Measurements from ENCODE around the gene LCN6.
"Not testable (repeated sequence)": the region's sequence is repeated elsewhere in the genome, so short reads cannot be mapped to it uniquely, and the experiment has no call there.

DNA sequence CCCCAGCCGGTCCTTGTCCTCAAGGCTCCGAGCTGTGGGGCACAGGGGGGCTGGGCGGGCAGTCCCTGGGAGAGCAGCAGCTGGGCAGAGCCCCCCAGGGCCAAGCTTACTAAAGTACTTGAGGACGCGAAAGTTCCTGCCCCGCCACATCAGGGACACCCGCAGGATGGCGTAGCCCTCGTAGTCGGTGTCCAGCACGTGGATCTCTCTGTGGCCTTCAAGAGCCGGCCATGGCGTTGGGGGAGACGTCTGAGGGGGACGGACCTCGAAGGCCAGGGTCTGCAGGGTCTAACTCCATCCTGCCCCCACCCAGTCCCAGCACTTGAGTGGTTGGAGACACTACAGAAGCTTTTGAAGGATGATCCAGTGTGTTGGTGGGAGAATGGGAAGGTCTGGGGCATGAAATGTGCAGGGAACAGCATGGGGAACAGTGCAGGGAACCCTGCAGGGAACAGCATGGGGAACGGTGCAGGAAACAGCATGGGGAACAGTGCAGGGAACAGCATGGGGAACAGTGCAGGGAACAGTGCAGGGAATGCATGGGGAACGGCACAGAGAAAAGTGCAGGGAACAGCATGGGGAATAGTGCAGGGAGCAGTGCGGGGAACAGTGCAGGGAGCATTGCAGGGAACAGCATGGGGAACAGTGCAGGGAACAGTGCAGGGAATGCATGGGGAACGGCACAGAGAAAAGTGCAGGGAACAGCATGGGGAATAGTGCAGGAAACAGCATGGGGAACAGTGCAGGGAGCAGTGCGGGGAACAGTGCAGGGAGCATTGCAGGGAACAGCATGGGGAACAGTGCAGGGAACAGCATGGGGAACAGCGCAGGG, 7.2 kb upstream of the LCN6 start:
- TF ChIP-seq, protein P1, sequence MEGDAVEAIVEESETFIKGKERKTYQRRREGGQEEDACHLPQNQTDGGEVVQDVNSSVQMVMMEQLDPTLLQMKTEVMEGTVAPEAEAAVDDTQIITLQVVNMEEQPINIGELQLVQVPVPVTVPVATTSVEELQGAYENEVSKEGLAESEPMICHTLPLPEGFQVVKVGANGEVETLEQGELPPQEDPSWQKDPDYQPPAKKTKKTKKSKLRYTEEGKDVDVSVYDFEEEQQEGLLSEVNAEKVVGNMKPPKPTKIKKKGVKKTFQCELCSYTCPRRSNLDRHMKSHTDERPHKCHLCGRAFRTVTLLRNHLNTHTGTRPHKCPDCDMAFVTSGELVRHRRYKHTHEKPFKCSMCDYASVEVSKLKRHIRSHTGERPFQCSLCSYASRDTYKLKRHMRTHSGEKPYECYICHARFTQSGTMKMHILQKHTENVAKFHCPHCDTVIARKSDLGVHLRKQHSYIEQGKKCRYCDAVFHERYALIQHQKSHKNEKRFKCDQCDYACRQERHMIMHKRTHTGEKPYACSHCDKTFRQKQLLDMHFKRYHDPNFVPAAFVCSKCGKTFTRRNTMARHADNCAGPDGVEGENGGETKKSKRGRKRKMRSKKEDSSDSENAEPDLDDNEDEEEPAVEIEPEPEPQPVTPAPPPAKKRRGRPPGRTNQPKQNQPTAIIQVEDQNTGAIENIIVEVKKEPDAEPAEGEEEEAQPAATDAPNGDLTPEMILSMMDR (IDR thresholded peaks at IDR 0.05): not testable (repeated sequence)
- not testable (repeated sequence) for TF ChIP-seq POLR2A (IDR thresholded peaks at IDR 0.05)
